Keratinocyte (primary cell): ENCODE results near the gene SOX18.

Experiments used
- EZH2 ChIP-seq: IDR thresholded peaks from one replicate; pipeline ENCODE4 v1.6.1; 2012; ENCODE audit warnings: inconsistent platforms, mild to moderate bottlenecking, low read length, moderate library complexity
- TF ChIP-seq, protein P1 (sequence below), 3 experiments: IDR thresholded peaks in 1 of 3; conservative IDR thresholded peaks in 1 of 3; optimal IDR thresholded peaks in 1 of 3; 2 replicates in 2 of 3; 3 replicates in 1 of 3; pipeline versions ENCODE3 to v1.5.1; 2011; ENCODE audit warnings: low read length in 3 of 3, mild to moderate bottlenecking in 3 of 3, moderate library complexity in 2 of 3, control low read depth in 1 of 3, inconsistent platforms in 1 of 3; ENCODE audit not compliant: insufficient read depth in 2 of 3; ENCODE audit errors: extremely low read depth in 1 of 3

DNA sequence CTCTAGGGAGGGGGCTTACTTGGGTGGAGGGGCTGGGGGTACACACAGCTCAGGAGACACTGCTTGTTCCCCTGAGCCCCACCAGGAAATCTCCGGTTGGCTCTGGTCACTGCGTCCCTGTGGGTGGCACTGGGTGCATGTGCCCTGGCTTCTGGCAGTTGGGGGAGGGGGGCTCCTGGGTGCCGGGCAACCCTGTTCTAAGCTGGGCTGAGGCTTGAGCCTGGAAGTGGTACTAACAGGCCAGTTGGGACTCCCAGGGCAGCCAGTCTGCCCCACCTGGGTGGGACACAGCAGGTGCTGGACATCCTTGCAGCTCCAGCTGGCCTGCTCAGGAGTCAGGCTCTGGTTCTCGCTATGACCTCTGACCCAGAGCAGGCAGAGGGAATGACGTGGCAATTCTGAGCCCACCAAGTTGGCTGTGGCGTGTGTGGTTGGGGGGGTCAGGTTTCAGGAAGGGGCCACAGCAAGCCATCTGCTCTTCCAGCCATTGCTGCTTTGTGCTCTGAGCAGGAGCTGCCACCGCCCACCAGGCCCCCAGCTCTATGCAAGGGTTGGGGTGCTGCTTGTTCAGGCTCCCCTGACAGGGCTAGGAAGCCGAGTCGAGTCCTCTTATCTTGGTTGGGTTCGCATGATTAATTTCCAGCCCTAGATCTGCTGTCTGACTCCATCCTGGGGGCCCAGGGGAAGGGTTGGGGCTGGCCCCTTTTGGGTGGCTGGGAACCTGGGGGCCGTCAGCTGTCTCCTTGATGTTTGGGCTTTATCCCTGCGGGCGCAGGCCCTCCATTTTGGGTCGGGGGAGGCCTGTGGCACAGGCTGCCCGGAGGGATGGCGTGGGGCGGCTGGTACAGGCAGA, 12.9 kb downstream of the SOX18 start:
- TF ChIP-seq, protein P1, sequence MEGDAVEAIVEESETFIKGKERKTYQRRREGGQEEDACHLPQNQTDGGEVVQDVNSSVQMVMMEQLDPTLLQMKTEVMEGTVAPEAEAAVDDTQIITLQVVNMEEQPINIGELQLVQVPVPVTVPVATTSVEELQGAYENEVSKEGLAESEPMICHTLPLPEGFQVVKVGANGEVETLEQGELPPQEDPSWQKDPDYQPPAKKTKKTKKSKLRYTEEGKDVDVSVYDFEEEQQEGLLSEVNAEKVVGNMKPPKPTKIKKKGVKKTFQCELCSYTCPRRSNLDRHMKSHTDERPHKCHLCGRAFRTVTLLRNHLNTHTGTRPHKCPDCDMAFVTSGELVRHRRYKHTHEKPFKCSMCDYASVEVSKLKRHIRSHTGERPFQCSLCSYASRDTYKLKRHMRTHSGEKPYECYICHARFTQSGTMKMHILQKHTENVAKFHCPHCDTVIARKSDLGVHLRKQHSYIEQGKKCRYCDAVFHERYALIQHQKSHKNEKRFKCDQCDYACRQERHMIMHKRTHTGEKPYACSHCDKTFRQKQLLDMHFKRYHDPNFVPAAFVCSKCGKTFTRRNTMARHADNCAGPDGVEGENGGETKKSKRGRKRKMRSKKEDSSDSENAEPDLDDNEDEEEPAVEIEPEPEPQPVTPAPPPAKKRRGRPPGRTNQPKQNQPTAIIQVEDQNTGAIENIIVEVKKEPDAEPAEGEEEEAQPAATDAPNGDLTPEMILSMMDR (optimal IDR thresholded peaks at IDR 0.05 in 1 of 3, IDR thresholded peaks at IDR 0.05 in 1 of 3, conservative IDR thresholded peaks at IDR 0.05 in 1 of 3; ENCODE audit: extremely low read depth in 1 of 3, insufficient read depth in 2 of 3, low read length in 3 of 3), result no peak
- no peak for TF ChIP-seq EZH2
